Measurements from ENCODE around the gene EFHC2.

- TF ChIP-seq POLR2A (IDR thresholded peaks at IDR 0.05) (no peak), CTCF (IDR thresholded peaks at IDR 0.05) (no peak), POLR2AphosphoS5 (IDR thresholded peaks at IDR 0.05) (no peak)
Observed at GRCh38 chrX:44343412-44344141, at the start of gene EFHC2.

Data from suprapubic skin (tissue), 4 donors.